Left forelimb (tissue), 1 donor: ENCODE data around the gene LMOD3.

Experiments used
- DNase-seq: peaks from one replicate; pipeline ENCODE4 v3.0.0-alpha.2; 2018; ENCODE audit warnings: low spot score

The LMOD3 gene

GRCh38 chr3:69122403-69122802, at the start of gene LMOD3:
Gene LMOD3, minus strand, starts transcription at chr3:69122595. Its CDS starts 209 bp downstream, at chr3:69122386.
- DNase-seq: no peak

GRCh38 chr3:69172058-69172457, 49.7 kb upstream of the LMOD3 start:
- no peak for DNase-seq

- DNase-seq: no peak
Observed at GRCh38 chr3:69166446-69166845, 44.1 kb upstream of the LMOD3 start.

- no peak for DNase-seq
Observed at GRCh38 chr3:69165744-69166143, 43.3 kb upstream of the LMOD3 start.

GRCh38 chr3:69164296-69164695, 41.9 kb upstream of the LMOD3 start:
- DNase-seq: no peak

GRCh38 chr3:69162308-69162980, 40.0 kb upstream of the LMOD3 start:
- DNase-seq: no peak

- DNase-seq: no peak
Observed at GRCh38 chr3:69161587-69162307, 39.4 kb upstream of the LMOD3 start.

GRCh38 chr3:69160525-69160924, 38.1 kb upstream of the LMOD3 start:
- no peak for DNase-seq

GRCh38 chr3:69160107-69160506, 37.7 kb upstream of the LMOD3 start:
- no peak for DNase-seq

- no peak for DNase-seq
Observed at GRCh38 chr3:69149586-69149985, 27.2 kb upstream of the LMOD3 start.

GRCh38 chr3:69145688-69146087, 23.3 kb upstream of the LMOD3 start:
- DNase-seq: no peak

GRCh38 chr3:69144631-69145245, 22.3 kb upstream of the LMOD3 start:
- no peak for DNase-seq

GRCh38 chr3:69143612-69144011, 21.2 kb upstream of the LMOD3 start:
- no peak for DNase-seq

GRCh38 chr3:69142797-69143454, 20.5 kb upstream of the LMOD3 start:
- no peak for DNase-seq

GRCh38 chr3:69142090-69142489, 19.7 kb upstream of the LMOD3 start:
- no peak for DNase-seq

GRCh38 chr3:69141313-69141712, 18.9 kb upstream of the LMOD3 start:
- no peak for DNase-seq

GRCh38 chr3:69137412-69137811, 15.0 kb upstream of the LMOD3 start:
- DNase-seq: no peak

- no peak for DNase-seq
Observed at GRCh38 chr3:69137005-69137404, 14.6 kb upstream of the LMOD3 start.

GRCh38 chr3:69130689-69131088, 8.3 kb upstream of the LMOD3 start:
- DNase-seq: no peak

- DNase-seq: no peak
Observed at GRCh38 chr3:69129531-69129930, 7.1 kb upstream of the LMOD3 start.

- no peak for DNase-seq
Observed at GRCh38 chr3:69128509-69128908, 6.1 kb upstream of the LMOD3 start.

GRCh38 chr3:69126999-69127398, 4.6 kb upstream of the LMOD3 start:
- DNase-seq: no peak

GRCh38 chr3:69126216-69126615, 3.8 kb upstream of the LMOD3 start:
- no peak for DNase-seq
